Peyer's patch (tissue), 4 donors: ENCODE data around the gene SKA1. TPM values are rescaled to one million over a fixed set of nuclear protein-coding genes. Genes with fewer than 3 reads are reported as not detected.

Experiments
- DNase-seq, 3 donors: peaks; one replicate each; pipeline ENCODE4 v3.0.0-alpha.2; 2017 to 2019
- H3K27ac ChIP-seq, 4 donors: fragments of 200-600 bp; sonication (generic); one replicate each; pipeline ENCODE4 v1.5.1; 2016 to 2019
- H3K27me3 ChIP-seq, 2 donors: fragments of 200-600 bp; sonication (generic); one replicate each; pipeline ENCODE4 v1.5.1; 2019
- H3K36me3 ChIP-seq, 3 donors: fragments of 200-600 bp; sonication (generic); one replicate each; pipeline ENCODE4 v1.5.1; 2016 to 2019
- H3K4me1 ChIP-seq, 4 donors: fragments of 200-600 bp; sonication (generic); one replicate each; pipeline ENCODE4 v1.5.1; 2016 to 2019
- H3K4me3 ChIP-seq, 4 donors: fragments of 200-600 bp; sonication (generic); 1 replicate in 3 of 4; 2 replicates in 1 of 4; pipeline ENCODE4 v1.5.1; 2016 to 2019; ENCODE audit warnings: mild to moderate bottlenecking in 1 of 4
- H3K9me3 ChIP-seq, 4 donors: fragments of 200-600 bp; sonication (generic); one replicate each; pipeline ENCODE4 v1.5.1; 2016 to 2019; ENCODE audit warnings: mild to moderate bottlenecking in 1 of 4
- CTCF ChIP-seq, 6 experiments: fragments of 450-650 bp in 4 of 6; fragments of 200-600 bp in 2 of 6; sonication (generic) in 1 of 6; IDR thresholded peaks; one replicate each; pipeline ENCODE4 v1.5.1; 2017 to 2019; ENCODE audit warnings: antibody characterized with exemption in 6 of 6, mild to moderate bottlenecking in 3 of 6, moderate library complexity in 1 of 6
- POLR2A ChIP-seq, 2 donors: fragments of 450-650 bp; IDR thresholded peaks; one replicate each; pipeline ENCODE4 v1.5.1; 2017; ENCODE audit warnings: antibody characterized with exemption in 2 of 2, mild to moderate bottlenecking in 2 of 2, moderate library complexity in 2 of 2
- total RNA-seq, 4 donors: library from RNA; depleted of rRNA; stranded (reverse); fragments of >200 nt; gene quantifications; one replicate each; pipeline ENCODE4 v1.1.0, GENCODE V29; 2016

Gene SKA1
- total RNA-seq, 4 donors from 2014 or later, result 0.54 to 5.8 (median 2.2) TPM

- no peaks in the 10 kb centered on the region for H3K4me1 ChIP-seq
- DNase-seq, result no peak
- no peak overlapping the region for H3K4me3 ChIP-seq
- no peak overlapping the region for H3K27ac ChIP-seq
- H3K36me3 ChIP-seq, result no peaks in the 10 kb centered on the region
- no peaks in the 10 kb centered on the region for H3K27me3 ChIP-seq
- H3K9me3 ChIP-seq, result no peaks in the 10 kb centered on the region
- TF ChIP-seq POLR2A (IDR thresholded peaks at IDR 0.05), result no peak
- TF ChIP-seq CTCF (IDR thresholded peaks at IDR 0.05), result no peak
Measured at GRCh38 chr18:50393802-50394201, 19.0 kb downstream of the SKA1 start.

- no peaks in the 10 kb centered on the region for H3K27me3 ChIP-seq
- H3K4me1 ChIP-seq, result no peaks in the 10 kb centered on the region
- no peak for DNase-seq
- no peaks in the 10 kb centered on the region for H3K9me3 ChIP-seq
- H3K36me3 ChIP-seq, result no peaks in the 10 kb centered on the region
- TF ChIP-seq CTCF (IDR thresholded peaks at IDR 0.05), result no peak
- TF ChIP-seq POLR2A (IDR thresholded peaks at IDR 0.05), result no peak
- no peak overlapping the region for H3K27ac ChIP-seq
- no peak overlapping the region for H3K4me3 ChIP-seq
Measured at GRCh38 chr18:50395093-50395492, 20.2 kb downstream of the SKA1 start.

GRCh38 chr18:50396005-50396660 lies 21.3 kb downstream of the SKA1 start:
- Histone ChIP-seq H3K9me3 (no peaks in the 10 kb centered on the region), H3K27ac (no peak overlapping the region), H3K4me3 (no peak overlapping the region), H3K4me1 (no peaks in the 10 kb centered on the region), H3K27me3 (no peaks in the 10 kb centered on the region), H3K36me3 (no peaks in the 10 kb centered on the region)
- TF ChIP-seq CTCF (IDR thresholded peaks at IDR 0.05) (no peak), POLR2A (IDR thresholded peaks at IDR 0.05) (no peak)
- DNase-seq, result no peak

- H3K27me3 ChIP-seq, result no peaks in the 10 kb centered on the region
- no peaks in the 10 kb centered on the region for H3K9me3 ChIP-seq
- no peaks in the 10 kb centered on the region for H3K36me3 ChIP-seq
- no peak overlapping the region for H3K4me3 ChIP-seq
- DNase-seq, result no peak
- TF ChIP-seq POLR2A (IDR thresholded peaks at IDR 0.05) (no peak), CTCF (IDR thresholded peaks at IDR 0.05) (no peak)
- no peak overlapping the region for H3K27ac ChIP-seq
- H3K4me1 ChIP-seq, result peaks cover 0 to 4% (median 0%) of the 10 kb centered on the region in 4 donors
Measured at GRCh38 chr18:50397023-50397422, 22.2 kb downstream of the SKA1 start.

GRCh38 chr18:50398099-50398498 lies 23.3 kb downstream of the SKA1 start:
- H3K4me3 ChIP-seq, result no peak overlapping the region
- DNase-seq, result no peak
- H3K27ac ChIP-seq, result no peak overlapping the region
- TF ChIP-seq POLR2A (IDR thresholded peaks at IDR 0.05) (no peak), CTCF (IDR thresholded peaks at IDR 0.05) (no peak)
- peaks cover 0 to 5% (median 0%) of the 10 kb centered on the region in 4 donors for H3K4me1 ChIP-seq
- no peaks in the 10 kb centered on the region for H3K36me3 ChIP-seq
- H3K27me3 ChIP-seq, result no peaks in the 10 kb centered on the region
- no peaks in the 10 kb centered on the region for H3K9me3 ChIP-seq

- TF ChIP-seq CTCF (IDR thresholded peaks at IDR 0.05), result no peak
- TF ChIP-seq POLR2A (IDR thresholded peaks at IDR 0.05), result no peak
- Histone ChIP-seq H3K9me3 (no peaks in the 10 kb centered on the region), H3K4me1 (peaks cover 0 to 5% (median 0%) of the 10 kb centered on the region in 4 donors), H3K4me3 (no peak overlapping the region), H3K36me3 (no peaks in the 10 kb centered on the region), H3K27me3 (no peaks in the 10 kb centered on the region), H3K27ac (no peak overlapping the region)
- no peak for DNase-seq
Measured at GRCh38 chr18:50398947-50399346, 24.1 kb downstream of the SKA1 start.
